ENCODE results near the gene MAP9.

DNA sequence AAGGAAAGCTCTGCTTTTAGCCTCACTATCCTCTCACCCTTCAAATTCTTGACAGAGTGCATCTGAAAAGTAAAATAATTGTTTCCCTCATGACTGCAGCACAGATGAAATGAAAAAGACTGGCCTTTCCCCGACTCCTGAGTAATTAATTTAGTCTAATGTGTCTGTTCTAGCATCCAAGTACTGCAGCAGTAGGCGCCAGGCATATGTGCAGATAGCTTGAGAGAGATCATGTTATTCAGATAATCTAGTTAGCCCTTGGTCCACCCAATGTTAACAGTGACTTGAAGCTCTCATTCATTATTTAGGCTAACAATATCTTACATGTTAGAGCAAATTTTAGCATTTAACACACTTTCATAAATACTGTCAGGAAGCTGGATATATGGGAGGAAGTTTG lies 54.0 kb downstream of the MAP9 start:
- TF ChIP-seq TAF1 (IDR thresholded peaks at IDR 0.05; ENCODE audit: low read depth) (no peak), NFIC (IDR thresholded peaks at IDR 0.05) (no peak), TEAD4 (IDR thresholded peaks at IDR 0.05) (no peak), ZBTB7A (IDR thresholded peaks at IDR 0.05; ENCODE audit: low read depth) (no peak), EP300 (IDR thresholded peaks at IDR 0.05; ENCODE audit: borderline replicate concordance) (no peak)
- TF ChIP-seq, protein P1, sequence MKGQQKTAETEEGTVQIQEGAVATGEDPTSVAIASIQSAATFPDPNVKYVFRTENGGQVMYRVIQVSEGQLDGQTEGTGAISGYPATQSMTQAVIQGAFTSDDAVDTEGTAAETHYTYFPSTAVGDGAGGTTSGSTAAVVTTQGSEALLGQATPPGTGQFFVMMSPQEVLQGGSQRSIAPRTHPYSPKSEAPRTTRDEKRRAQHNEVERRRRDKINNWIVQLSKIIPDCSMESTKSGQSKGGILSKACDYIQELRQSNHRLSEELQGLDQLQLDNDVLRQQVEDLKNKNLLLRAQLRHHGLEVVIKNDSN (IDR thresholded peaks at IDR 0.05) = no peak
- TF ChIP-seq, protein P2, sequence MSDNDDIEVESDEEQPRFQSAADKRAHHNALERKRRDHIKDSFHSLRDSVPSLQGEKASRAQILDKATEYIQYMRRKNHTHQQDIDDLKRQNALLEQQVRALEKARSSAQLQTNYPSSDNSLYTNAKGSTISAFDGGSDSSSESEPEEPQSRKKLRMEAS (IDR thresholded peaks at IDR 0.05) = no peak
